ENCODE measurements around the gene NR1I3.

DNA sequence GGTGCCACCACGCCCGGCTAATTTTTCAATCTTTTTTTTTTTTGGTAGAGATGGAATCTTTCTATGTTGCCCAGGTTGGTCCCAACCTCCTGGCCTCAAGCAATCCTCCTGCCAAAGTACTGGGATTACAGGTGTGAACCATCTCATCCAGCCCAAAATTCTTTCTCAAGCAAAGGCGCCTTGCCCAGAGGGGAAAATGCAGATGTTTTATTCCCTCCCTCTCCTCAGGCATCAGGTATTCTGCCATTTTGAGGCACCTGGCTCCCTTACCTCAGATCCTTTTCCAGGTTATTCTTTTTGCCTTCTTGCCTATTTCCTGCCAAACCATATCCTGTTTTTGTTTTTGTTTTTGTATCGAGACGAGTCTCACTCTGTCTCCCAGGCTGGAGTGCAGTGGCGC is 49.6 kb downstream of the NR1I3 start:
- TF ChIP-seq, protein P1, sequence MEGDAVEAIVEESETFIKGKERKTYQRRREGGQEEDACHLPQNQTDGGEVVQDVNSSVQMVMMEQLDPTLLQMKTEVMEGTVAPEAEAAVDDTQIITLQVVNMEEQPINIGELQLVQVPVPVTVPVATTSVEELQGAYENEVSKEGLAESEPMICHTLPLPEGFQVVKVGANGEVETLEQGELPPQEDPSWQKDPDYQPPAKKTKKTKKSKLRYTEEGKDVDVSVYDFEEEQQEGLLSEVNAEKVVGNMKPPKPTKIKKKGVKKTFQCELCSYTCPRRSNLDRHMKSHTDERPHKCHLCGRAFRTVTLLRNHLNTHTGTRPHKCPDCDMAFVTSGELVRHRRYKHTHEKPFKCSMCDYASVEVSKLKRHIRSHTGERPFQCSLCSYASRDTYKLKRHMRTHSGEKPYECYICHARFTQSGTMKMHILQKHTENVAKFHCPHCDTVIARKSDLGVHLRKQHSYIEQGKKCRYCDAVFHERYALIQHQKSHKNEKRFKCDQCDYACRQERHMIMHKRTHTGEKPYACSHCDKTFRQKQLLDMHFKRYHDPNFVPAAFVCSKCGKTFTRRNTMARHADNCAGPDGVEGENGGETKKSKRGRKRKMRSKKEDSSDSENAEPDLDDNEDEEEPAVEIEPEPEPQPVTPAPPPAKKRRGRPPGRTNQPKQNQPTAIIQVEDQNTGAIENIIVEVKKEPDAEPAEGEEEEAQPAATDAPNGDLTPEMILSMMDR (conservative IDR thresholded peaks at IDR 0.05; ENCODE audit: low read depth in 2 of 2), result no peak
- TF ChIP-seq ZNF462 (CRISPR knock-in tag; IDR thresholded peaks at IDR 0.05) (no peak), EZH2 (IDR thresholded peaks at IDR 0.05; ENCODE audit: low read depth, unreplicated experiment) (no peak), JUNB (IDR thresholded peaks at IDR 0.05; ENCODE audit: unreplicated experiment) (no peak), EZH2phosphoT487 (IDR thresholded peaks at IDR 0.05; ENCODE audit: unreplicated experiment) (no peak), POLR2AphosphoS5 (IDR thresholded peaks at IDR 0.05; ENCODE audit: low read depth) (no peak), NANOG (IDR thresholded peaks at IDR 0.05; ENCODE audit: borderline replicate concordance) (no peak), ZNF114 (CRISPR knock-in tag; IDR thresholded peaks at IDR 0.05) (no peak)
- TF ChIP-seq, protein P2, sequence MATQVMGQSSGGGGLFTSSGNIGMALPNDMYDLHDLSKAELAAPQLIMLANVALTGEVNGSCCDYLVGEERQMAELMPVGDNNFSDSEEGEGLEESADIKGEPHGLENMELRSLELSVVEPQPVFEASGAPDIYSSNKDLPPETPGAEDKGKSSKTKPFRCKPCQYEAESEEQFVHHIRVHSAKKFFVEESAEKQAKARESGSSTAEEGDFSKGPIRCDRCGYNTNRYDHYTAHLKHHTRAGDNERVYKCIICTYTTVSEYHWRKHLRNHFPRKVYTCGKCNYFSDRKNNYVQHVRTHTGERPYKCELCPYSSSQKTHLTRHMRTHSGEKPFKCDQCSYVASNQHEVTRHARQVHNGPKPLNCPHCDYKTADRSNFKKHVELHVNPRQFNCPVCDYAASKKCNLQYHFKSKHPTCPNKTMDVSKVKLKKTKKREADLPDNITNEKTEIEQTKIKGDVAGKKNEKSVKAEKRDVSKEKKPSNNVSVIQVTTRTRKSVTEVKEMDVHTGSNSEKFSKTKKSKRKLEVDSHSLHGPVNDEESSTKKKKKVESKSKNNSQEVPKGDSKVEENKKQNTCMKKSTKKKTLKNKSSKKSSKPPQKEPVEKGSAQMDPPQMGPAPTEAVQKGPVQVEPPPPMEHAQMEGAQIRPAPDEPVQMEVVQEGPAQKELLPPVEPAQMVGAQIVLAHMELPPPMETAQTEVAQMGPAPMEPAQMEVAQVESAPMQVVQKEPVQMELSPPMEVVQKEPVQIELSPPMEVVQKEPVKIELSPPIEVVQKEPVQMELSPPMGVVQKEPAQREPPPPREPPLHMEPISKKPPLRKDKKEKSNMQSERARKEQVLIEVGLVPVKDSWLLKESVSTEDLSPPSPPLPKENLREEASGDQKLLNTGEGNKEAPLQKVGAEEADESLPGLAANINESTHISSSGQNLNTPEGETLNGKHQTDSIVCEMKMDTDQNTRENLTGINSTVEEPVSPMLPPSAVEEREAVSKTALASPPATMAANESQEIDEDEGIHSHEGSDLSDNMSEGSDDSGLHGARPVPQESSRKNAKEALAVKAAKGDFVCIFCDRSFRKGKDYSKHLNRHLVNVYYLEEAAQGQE (IDR thresholded peaks at IDR 0.05; ENCODE audit: unreplicated experiment), result no peak
- TF ChIP-seq, protein P3, sequence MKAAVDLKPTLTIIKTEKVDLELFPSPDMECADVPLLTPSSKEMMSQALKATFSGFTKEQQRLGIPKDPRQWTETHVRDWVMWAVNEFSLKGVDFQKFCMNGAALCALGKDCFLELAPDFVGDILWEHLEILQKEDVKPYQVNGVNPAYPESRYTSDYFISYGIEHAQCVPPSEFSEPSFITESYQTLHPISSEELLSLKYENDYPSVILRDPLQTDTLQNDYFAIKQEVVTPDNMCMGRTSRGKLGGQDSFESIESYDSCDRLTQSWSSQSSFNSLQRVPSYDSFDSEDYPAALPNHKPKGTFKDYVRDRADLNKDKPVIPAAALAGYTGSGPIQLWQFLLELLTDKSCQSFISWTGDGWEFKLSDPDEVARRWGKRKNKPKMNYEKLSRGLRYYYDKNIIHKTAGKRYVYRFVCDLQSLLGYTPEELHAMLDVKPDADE (IDR thresholded peaks at IDR 0.05), result no peak

All from GM23338 (cell line).